SK-N-SH treated with all-trans-retinoic acid at 6 μM for 48 hours (cell line): ENCODE data around the gene MMP24OS.

Source experiments
- ARNTL ChIP-seq: fragments of 450-650 bp; formaldehyde crosslinking; IDR thresholded peaks from 2 replicates; pipeline ENCODE4 v1.5.0; 2020; ENCODE audit warnings: low read depth, mild to moderate bottlenecking, moderate library complexity, borderline replicate concordance
- CSRNP3 ChIP-seq: fragments of 250-450 bp; sonication (Bioruptor Pico); IDR thresholded peaks from 2 replicates; pipeline ENCODE4 v1.5.1; 2021; ENCODE audit warnings: mild to moderate bottlenecking, moderate library complexity
- GLIS3 ChIP-seq: fragments of 250-450 bp; sonication (Bioruptor Pico); IDR thresholded peaks from 2 replicates; pipeline ENCODE4 v1.5.0; 2020; ENCODE audit warnings: mild to moderate bottlenecking, moderate library complexity
- OSR1 ChIP-seq: fragments of 250-450 bp; sonication (Bioruptor Pico); IDR thresholded peaks from 2 replicates; pipeline ENCODE4 v1.8.0; 2022; ENCODE audit warnings: moderate library complexity, mild to moderate bottlenecking, inconsistent platforms
- PATZ1 ChIP-seq: fragments of 250-450 bp; sonication (Bioruptor Pico); IDR thresholded peaks from 2 replicates; pipeline ENCODE4 v1.8.0; 2020; ENCODE audit warnings: mild to moderate bottlenecking, moderate library complexity, borderline replicate concordance
- TCF4 ChIP-seq: fragments of 250-450 bp; sonication (Bioruptor Pico); IDR thresholded peaks from 2 replicates; pipeline ENCODE4 v1.8.0; 2021; ENCODE audit warnings: mild to moderate bottlenecking, moderate library complexity, borderline replicate concordance
- ZFP30 ChIP-seq: fragments of 450-650 bp; formaldehyde crosslinking; IDR thresholded peaks from 2 replicates; pipeline ENCODE4 v1.5.0; 2022; ENCODE audit warnings: mild to moderate bottlenecking, moderate library complexity

DNA sequence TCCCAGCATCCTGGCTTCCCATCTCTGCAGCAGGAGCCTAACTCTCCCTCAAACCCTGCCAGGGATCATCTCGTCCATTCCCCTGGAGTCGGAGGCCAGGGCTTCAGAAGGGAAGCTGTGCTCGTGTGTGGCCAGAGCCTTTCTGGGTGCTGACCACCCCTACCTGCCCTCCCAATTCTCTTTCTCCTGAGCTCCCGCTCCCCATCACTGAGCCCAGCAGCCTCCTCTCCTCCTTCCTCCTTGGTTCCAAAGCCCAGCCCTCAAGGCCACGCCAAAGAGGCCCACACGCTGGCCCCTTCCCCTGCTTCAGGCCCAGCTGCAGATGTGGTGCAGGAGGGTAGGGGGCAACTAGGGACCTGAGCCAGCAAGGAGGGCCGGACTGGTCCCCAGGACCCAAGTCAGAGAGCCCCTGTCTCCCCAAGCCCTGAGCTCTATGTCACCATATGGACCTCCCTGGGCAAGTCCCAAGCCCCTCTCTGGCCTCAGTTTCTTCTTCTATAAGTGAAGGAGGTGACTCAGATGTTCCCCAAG, 13.0 kb upstream of the MMP24OS start:
- TF ChIP-seq CSRNP3 (CRISPR knock-in tag) (no peak), ZFP30 (CRISPR knock-in tag) (no peak), OSR1 (CRISPR knock-in tag) (no peak), ARNTL (CRISPR knock-in tag) (no peak), GLIS3 (CRISPR knock-in tag) (no peak), PATZ1 (CRISPR knock-in tag) (no peak), TCF4 (CRISPR knock-in tag) (no peak)
